Subcutaneous abdominal adipose tissue (tissue), 5 donors: ENCODE measurements around the gene LPIN2.

ENCODE experiments used
- H3K27ac ChIP-seq: one replicate; pipeline ENCODE4 v1.7.0; 2013; ENCODE audit warnings: low read depth, mild to moderate bottlenecking, inconsistent platforms, low read length, moderate library complexity
- H3K27me3 ChIP-seq, 5 donors: one replicate each; pipeline ENCODE4 v1.7.0; 2013; ENCODE audit warnings: low read length in 5 of 5, inconsistent platforms in 1 of 5; ENCODE audit not compliant: control insufficient read depth in 5 of 5, insufficient read depth in 4 of 5
- H3K36me3 ChIP-seq, 5 donors: one replicate each; pipeline ENCODE4 v1.7.0; 2013; ENCODE audit warnings: low read length in 5 of 5; ENCODE audit not compliant: control insufficient read depth in 5 of 5, insufficient read depth in 5 of 5
- H3K4me1 ChIP-seq, 5 donors: one replicate each; pipeline ENCODE4 v1.7.0; 2013; ENCODE audit warnings: low read length in 5 of 5, mild to moderate bottlenecking in 3 of 5, moderate library complexity in 1 of 5; ENCODE audit not compliant: control insufficient read depth in 5 of 5, insufficient read depth in 5 of 5
- H3K4me3 ChIP-seq, 5 donors: one replicate each; pipeline ENCODE4 v1.7.0; 2013; ENCODE audit warnings: low read length in 5 of 5, low read depth in 1 of 5
- H3K9ac ChIP-seq, 5 donors: one replicate each; pipeline ENCODE4 v1.7.0; 2013; ENCODE audit warnings: low read length in 5 of 5, mild to moderate bottlenecking in 4 of 5, moderate library complexity in 3 of 5
- H3K9me3 ChIP-seq, 5 donors: one replicate each; pipeline ENCODE4 v1.7.0; 2013; ENCODE audit warnings: low read length in 5 of 5; ENCODE audit not compliant: control insufficient read depth in 5 of 5
- donor health status: healthy.
- donor health status: healthy.
- donor health status: healthy.
- donor health status: healthy.
- donor health status: healthy.

Gene LPIN2

DNA sequence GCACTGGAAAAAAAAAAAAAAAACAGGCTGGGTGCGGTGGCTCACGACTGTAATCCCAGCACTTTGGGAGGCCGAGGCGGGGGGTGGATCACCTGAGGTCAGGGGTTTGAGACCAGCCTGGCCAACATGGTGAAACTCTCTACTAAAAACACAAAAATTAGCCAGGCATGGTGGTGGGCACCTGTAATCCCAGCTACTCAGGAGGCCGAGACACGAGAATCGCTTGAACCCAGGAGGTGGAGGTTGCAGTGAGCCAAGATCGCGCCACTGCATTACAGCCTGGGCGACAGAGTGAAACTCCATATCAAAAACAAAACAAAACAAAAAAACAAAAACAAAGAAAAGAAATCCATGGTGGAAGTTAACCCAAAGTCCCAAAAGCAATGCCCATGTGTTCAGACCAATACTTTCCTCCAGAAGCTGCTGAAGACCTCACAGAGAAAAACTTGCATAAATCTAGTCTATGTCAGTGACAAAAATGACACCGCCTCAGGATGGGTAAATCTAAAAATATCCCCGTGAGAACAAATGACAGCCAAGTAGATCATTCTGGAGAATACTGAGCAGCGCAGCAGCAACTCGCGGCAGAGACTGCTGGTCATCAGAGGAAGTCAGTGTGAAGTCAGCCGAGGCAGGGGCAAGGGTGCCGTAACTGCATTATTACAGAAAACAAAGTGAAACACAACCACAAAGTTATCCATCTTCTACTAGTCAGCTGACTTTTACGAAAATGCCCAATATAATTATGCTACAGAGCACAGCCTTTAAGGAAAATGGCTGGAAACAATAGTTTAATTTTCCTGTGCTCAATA is 41.0 kb downstream of the LPIN2 start:
- Histone ChIP-seq H3K4me3 (peak overlapping the region in 4 of 5 donors; percentile 31 to 49 (median 46)), H3K36me3 (no peaks in the 10 kb centered on the region), H3K27ac (peak overlapping the region; percentile 77), H3K9ac (peak overlapping the region in 2 of 5 donors; percentile 19 to 57), H3K27me3 (no peaks in the 10 kb centered on the region), H3K9me3 (no peaks in the 10 kb centered on the region), H3K4me1 (peaks cover 8 to 54% (median 38%) of the 10 kb centered on the region in 5 donors)

DNA sequence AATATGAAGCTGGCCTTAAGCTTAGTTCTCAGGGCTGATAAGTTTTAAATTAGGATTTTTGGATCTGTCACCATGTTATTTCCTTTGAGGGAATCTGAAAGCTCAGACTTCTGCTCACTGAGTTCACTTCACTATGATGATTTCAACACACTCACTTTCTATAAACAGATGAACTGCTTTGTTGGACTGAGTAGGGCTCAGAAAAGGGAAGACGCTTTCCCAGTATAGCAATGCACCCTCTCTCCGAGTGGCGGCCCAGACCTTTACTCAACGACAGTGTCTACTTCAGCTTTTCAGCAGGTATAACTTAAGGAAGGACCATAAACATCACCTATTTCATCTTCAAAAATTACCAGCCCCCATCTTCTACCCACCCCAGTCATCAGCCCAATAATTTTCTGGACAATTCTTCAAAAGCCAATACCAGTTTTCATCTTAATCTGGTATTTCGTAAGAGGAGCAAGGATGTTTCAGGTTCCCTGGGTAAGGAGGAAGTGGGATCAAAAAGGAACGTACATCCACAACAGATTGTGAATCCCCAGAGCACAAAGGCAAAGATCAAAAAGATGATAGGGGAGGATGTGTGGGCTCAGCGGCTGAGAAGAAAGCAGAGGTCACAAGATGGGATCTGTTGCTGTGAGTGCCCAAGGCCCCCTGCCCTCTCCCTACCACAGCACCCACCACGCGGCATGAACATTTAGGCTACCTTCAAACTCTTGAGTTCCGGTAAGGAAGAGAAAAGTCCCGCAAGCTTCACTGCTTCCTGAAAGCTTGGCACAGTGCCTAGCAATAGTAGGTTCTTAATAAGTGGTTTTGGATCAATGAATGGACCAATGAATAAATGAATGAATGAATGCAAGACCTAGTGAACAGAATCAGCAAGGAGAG is 41.9 kb downstream of the LPIN2 start:
- H3K4me1 ChIP-seq: peaks cover 8 to 54% (median 38%) of the 10 kb centered on the region in 5 donors
- peak overlapping the region in 1 of 5 donors; percentile 26 for H3K4me3 ChIP-seq
- peak overlapping the region; percentile 77 for H3K27ac ChIP-seq
- H3K36me3 ChIP-seq: no peaks in the 10 kb centered on the region
- H3K9ac ChIP-seq: no peak overlapping the region
- H3K27me3 ChIP-seq: no peaks in the 10 kb centered on the region
- H3K9me3 ChIP-seq: no peaks in the 10 kb centered on the region

DNA sequence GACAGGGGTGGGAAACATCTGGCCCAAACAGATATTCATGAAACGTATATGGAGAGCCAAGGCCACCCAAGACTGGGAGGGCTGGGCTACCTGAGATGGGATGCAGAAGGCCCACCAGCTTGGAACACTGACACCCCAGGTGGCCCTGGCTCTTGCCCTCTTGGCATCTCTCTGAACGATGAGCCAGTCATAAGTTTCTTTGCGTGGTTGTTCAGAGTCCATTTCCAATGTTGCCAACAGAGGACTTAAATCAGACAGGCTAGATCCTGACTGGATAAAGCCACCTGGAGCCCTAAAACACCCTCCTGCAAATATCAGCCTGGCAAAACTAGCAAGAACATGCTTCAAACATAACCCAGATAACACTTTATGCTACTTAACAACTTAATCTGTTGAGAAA is 42.6 kb downstream of the LPIN2 start:
- Histone ChIP-seq H3K9ac (no peak overlapping the region), H3K9me3 (no peaks in the 10 kb centered on the region), H3K36me3 (no peaks in the 10 kb centered on the region), H3K27me3 (no peaks in the 10 kb centered on the region), H3K4me1 (peaks cover 8 to 54% (median 38%) of the 10 kb centered on the region in 5 donors), H3K27ac (peak overlapping the region; percentile 77), H3K4me3 (no peak overlapping the region)

DNA sequence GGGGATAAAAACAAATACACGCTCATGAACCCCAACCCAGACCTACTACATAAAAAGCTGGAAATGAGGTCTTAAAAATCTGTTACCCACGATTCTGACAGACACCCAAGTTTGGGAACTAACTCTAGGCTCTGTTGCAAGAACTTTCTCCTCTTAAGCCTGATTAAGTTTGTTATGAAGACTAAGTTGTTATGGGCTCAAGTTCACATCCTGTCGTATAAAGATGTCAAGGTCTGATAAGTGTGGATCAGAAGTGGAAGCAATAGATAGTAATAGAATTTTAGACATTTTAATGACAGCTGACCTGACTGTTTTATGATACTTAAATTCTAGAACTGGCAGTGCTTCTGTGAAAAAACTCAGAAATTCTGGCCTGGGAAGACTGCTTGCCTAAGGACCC is 43.2 kb downstream of the LPIN2 start:
- H3K9ac ChIP-seq: peak overlapping the region in 1 of 5 donors; percentile 42
- H3K27ac ChIP-seq: peak overlapping the region; percentile 77
- H3K4me3 ChIP-seq: no peak overlapping the region
- H3K4me1 ChIP-seq: peaks cover 8 to 54% (median 38%) of the 10 kb centered on the region in 5 donors
- no peaks in the 10 kb centered on the region for H3K36me3 ChIP-seq
- no peaks in the 10 kb centered on the region for H3K9me3 ChIP-seq
- no peaks in the 10 kb centered on the region for H3K27me3 ChIP-seq

DNA sequence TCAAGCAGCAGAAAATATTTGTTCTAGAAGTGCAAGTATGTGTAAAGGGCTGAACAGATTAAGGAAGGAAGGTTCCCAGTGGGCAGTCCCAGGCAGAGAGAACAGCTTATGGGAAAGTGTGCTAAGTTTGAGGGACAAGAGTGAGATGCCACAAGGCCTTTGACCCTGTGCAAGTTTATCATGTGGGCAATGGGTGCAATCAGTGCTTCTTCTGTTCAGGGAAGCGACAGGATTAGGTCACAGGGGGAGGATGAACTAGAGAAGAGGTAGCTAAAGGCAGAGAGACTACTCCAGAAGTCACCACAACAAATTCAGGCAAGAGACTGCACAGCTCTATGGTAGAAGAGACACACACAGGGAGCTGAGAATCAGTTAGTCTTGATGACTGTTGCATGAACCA is 44.3 kb downstream of the LPIN2 start:
- Histone ChIP-seq H3K27ac (peak overlapping the region; percentile 39), H3K36me3 (no peaks in the 10 kb centered on the region), H3K9me3 (no peaks in the 10 kb centered on the region), H3K27me3 (no peaks in the 10 kb centered on the region), H3K9ac (no peak overlapping the region), H3K4me3 (no peak overlapping the region), H3K4me1 (peaks cover 8 to 54% (median 38%) of the 10 kb centered on the region in 5 donors)

DNA sequence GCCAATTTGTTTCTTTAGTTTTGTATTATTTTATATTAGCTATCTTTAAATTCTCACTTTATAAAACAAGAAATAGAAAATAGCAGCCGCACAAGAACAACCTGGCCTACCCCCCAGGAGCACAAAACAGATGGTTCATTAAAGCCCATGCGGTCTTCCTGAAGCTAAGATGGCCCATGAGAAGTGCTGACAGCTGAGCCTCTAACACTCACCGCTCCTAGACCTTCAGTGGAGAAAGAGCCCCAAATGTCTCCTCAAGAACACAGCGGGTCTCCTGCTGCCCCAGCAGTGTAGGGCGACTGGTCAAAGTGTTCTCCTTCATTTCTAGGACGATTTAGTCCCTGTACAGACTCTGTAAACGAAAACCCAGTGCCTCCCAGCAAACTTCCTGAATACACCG is 45.1 kb downstream of the LPIN2 start:
- Histone ChIP-seq H3K9me3 (no peaks in the 10 kb centered on the region), H3K36me3 (no peaks in the 10 kb centered on the region), H3K9ac (peak overlapping the region in 1 of 5 donors; percentile 9), H3K27me3 (no peaks in the 10 kb centered on the region), H3K27ac (peak overlapping the region; percentile 39), H3K4me3 (no peak overlapping the region), H3K4me1 (peaks cover 8 to 54% (median 38%) of the 10 kb centered on the region in 5 donors)

DNA sequence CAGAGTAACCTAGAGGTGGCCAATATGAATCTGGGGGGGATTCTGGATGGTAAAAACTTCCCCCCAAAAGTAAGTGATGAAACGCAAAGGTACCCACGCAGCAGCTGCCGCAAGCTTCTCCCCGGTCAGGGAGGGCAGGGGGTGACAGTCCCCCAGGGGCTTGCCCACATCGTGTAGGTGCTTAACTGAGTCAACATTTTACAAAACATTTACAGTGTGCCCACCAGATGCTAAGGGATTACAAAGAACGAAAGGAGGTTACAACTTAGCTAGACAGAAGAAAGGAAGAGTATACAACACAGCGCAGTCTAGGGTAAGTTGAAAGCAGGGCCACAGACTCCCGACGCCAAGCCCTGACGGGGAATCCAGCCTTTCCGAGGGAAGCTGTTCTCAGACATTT is 45.6 kb downstream of the LPIN2 start:
- H3K4me1 ChIP-seq: peaks cover 8 to 50% (median 37%) of the 10 kb centered on the region in 5 donors

DNA sequence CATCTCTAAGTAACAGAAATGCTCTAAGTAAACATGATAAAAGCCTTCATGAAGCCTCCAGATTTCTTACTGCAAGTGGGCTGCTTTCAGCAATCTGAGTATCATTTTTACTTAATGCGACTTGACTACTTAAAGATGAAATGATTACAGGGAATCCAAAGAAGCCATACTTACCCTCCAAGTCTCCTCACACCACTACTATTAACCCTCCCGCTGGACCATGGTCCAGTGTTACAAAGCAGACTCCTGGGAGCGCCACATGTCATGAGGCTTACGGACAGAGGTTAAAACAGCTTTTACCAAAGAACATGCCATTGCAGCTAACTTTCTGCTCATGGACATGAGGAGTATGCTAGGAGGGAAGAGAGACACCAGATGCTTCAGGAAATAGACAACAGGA is 46.4 kb downstream of the LPIN2 start:
- H3K27me3 ChIP-seq: no peaks in the 10 kb centered on the region
- no peak overlapping the region for H3K9ac ChIP-seq
- H3K27ac ChIP-seq: no peak overlapping the region
- H3K9me3 ChIP-seq: no peaks in the 10 kb centered on the region
- H3K4me3 ChIP-seq: no peak overlapping the region
- H3K36me3 ChIP-seq: no peaks in the 10 kb centered on the region
- peaks cover 10 to 48% (median 43%) of the 10 kb centered on the region in 5 donors for H3K4me1 ChIP-seq

More for the DNA sequence above, 45.6 kb downstream of the LPIN2 start:
- H3K9ac ChIP-seq: no peak overlapping the region
- H3K36me3 ChIP-seq: no peaks in the 10 kb centered on the region
- peak overlapping the region; percentile 39 for H3K27ac ChIP-seq
- no peaks in the 10 kb centered on the region for H3K27me3 ChIP-seq
- no peaks in the 10 kb centered on the region for H3K9me3 ChIP-seq
- no peak overlapping the region for H3K4me3 ChIP-seq

DNA sequence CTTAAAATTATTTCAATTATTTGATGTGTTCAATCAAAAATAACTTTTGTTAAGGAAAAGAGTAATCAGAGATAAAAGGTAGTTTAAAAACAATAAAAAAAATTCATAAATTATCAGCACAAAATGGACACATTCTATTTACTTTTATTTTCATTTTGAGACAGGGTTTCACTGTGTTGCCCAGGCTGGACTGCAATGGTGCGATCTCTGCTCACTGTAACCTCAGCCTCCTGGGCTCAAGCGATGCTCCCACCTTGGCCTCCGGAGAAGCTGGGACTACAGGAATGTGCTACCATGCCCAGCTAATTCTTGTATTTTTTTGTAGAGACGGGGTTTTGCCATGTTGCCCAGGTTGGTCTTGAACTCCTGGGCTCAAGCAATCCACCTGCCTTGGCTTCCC is 47.1 kb downstream of the LPIN2 start:
- Histone ChIP-seq H3K27me3 (no peaks in the 10 kb centered on the region), H3K27ac (no peak overlapping the region), H3K9ac (no peak overlapping the region), H3K4me3 (no peak overlapping the region), H3K9me3 (no peaks in the 10 kb centered on the region), H3K4me1 (peaks cover 15 to 48% (median 45%) of the 10 kb centered on the region in 5 donors), H3K36me3 (no peaks in the 10 kb centered on the region)
